ENCODE measurements around the gene MYF6. TPM values are rescaled to one million over a fixed set of nuclear protein-coding genes. Genes with fewer than 3 reads are reported as not detected.

MYF6 gene
- total RNA-seq, 1 experiment from 2014 or later, result not detected

Other genes starting within 250 kb of the MYF6 start
- gene MYF5, start 9.3 kb downstream of the MYF6 start, total RNA-seq (2021; ENCODE audit: unreplicated experiment), result not detected
- 1.5 TPM for gene LIN7A, start 230.3 kb downstream of the MYF6 start, total RNA-seq (2021; ENCODE audit: unreplicated experiment)